HG03095 (cell line): ENCODE data around the gene SRSF7.
"Not testable (repeated sequence)": the region's sequence is repeated elsewhere in the genome, so short reads cannot be mapped to it uniquely, and the experiment has no call there.

Experiments
- ATAC-seq: cut with Tn5 transposase; IDR thresholded peaks from one replicate; pipeline ENCODE4 v1.9.1; 2021; ENCODE audit warnings: moderate library complexity; ENCODE audit not compliant: unreplicated experiment

Gene SRSF7

DNA sequence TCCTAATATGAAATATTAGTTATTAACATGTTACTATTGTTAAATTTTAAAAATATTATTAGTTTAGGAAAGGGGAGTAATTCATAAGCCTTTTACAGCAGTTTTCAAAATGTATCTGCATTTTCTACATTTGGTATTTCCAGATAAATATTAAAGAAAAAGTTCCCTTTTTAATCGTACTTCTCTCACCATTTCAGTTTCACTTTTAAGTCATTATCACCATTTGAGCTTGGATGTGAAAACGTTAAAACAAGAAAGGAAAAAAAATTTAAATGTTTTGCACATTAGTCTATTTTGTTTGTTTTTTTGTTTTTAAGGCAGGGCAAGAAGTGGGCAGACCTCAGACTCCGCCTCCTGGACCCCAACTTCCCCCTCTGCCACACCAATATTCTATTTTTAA is 3.3 kb upstream of the SRSF7 start:
- ATAC-seq, result no peak

GRCh38 chr2:38754049-38754448 is 2.9 kb upstream of the SRSF7 start:
- no peak for ATAC-seq

GRCh38 chr2:38751596-38752410 is 642 bp upstream of the SRSF7 start:
- ATAC-seq, result no peak

- peak; percentile 35 for ATAC-seq
Observed at GRCh38 chr2:38750011-38750890, 910 bp downstream of the SRSF7 start.

- ATAC-seq, result no peak
Observed at GRCh38 chr2:38748943-38749804, 2.0 kb downstream of the SRSF7 start.

- ATAC-seq, result no peak
Observed at GRCh38 chr2:38748391-38748790, 2.8 kb downstream of the SRSF7 start.

- no peak for ATAC-seq
Observed at GRCh38 chr2:38747819-38748218, 3.3 kb downstream of the SRSF7 start.

DNA sequence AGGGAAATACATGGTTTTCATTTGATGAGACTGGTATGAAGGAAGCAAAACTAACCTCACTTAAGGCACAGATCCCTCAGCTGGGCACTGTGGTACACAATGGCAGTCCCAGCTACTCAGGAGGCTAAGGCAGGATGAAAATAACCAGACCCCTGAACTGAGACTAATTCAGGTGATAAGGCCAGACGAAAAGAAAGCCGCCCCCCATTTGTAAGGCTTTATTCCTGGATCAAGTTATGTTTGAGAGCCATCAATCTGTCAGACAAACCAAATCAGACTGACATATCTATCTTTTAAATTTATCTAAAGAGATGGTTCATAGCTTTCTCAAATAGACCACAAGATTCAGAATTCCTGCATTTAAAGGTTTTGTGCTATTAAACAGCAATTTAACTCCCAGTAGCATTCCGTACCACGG is 4.1 kb downstream of the SRSF7 start:
- no peak for ATAC-seq

DNA sequence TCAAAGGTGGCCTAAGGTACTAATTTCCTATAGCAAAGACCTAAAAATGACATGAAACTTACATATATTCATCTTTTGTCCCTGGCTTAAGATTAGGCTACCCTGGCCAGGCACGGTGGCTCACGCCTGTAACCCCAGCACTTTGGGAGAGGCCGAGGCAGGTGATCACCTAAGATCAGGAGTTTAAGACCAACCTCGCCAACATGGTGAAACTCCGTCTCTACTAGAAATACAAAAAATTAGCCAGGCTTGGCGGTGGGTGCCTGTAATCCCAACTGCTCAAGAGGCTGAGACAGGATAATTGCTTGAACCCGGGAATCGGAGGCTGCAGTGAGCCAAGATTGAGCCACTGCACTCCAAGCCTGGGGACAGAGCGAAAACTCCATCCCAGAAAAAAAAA is 5.9 kb downstream of the SRSF7 start:
- no peak for ATAC-seq

GRCh38 chr2:38744399-38744780 is 6.8 kb downstream of the SRSF7 start:
- no peak for ATAC-seq

- no peak for ATAC-seq
Observed at GRCh38 chr2:38743672-38744398, 7.3 kb downstream of the SRSF7 start.

GRCh38 chr2:38742797-38743559 is 8.2 kb downstream of the SRSF7 start:
- ATAC-seq, result no peak

DNA sequence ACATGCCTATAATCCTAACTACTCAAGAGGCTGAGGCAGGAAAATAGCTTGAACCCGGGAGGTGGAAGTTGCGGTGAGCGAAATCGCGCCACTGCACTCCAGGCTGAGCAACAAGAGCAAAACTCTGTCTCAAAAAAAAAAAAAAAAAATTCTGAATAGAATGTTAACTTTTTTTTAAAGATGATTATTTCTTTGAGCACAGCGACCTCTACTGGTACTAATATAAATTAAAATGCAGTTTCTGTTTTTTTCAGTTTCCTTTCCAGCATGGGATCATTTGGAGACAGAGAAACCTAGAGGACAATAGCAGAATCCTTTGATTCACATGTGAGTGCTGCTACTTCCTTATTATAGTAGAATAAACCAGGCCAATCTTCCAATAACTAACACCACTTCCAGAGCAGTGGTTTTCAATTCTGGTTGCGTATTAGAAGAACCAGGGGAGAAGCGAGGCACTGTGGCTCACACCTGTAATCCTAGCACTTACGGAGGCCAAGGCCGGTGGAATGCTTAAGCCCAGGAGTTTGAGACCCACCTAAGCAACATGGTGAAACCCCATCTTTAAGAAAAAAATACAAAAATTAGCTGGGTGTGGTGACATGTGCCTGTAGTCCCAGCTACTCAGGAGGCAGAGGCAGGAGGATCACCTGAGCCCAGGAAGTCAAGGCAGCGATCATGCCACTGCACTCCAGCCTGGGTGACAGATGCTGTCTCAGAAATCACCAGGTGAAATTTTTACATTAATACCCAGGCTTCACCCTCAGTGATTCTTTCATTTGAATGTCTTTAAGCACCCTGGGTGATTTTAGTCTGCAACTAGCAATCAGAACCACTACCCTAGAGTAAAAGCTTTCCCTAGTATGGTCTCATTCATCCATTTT is 10.1 kb downstream of the SRSF7 start:
- no peak for ATAC-seq

GRCh38 chr2:38739524-38739923 is 11.6 kb downstream of the SRSF7 start:
- ATAC-seq, result no peak

GRCh38 chr2:38737925-38738324 is 13.2 kb downstream of the SRSF7 start:
- no peak for ATAC-seq

- not testable (repeated sequence) for ATAC-seq
Observed at GRCh38 chr2:38737000-38737698, 14.0 kb downstream of the SRSF7 start.

GRCh38 chr2:38735999-38736320 is 15.2 kb downstream of the SRSF7 start:
- ATAC-seq, result no peak
